GM12878 (cell line): ENCODE data around the gene SBNO2. TPM values are rescaled to one million over a fixed set of nuclear protein-coding genes. Genes with fewer than 3 reads are reported as not detected.

Source experiments
- ASH2L ChIP-seq: fragments of 300-600, 200-600 bp; sonication (generic); IDR thresholded peaks from 2 replicates; pipeline ENCODE4 v1.6.1; 2017; ENCODE audit warnings: low read depth, mild to moderate bottlenecking, borderline replicate concordance
- BCL11A ChIP-seq: IDR thresholded peaks from 2 replicates; pipeline ENCODE4 v1.6.1; 2011; ENCODE audit warnings: low read depth, low read length
- CHD4 ChIP-seq: fragments of 200-600 bp; sonication (generic); IDR thresholded peaks from 2 replicates; pipeline ENCODE4 v1.6.1; 2016; ENCODE audit warnings: mild to moderate bottlenecking
- HCFC1 ChIP-seq: fragments of 150-350 bp; IDR thresholded peaks from 2 replicates; pipeline ENCODE4 v1.6.1; 2014; ENCODE audit warnings: low read length
- JUND ChIP-seq: IDR thresholded peaks from 2 replicates; pipeline ENCODE4 v1.6.1; 2012; ENCODE audit warnings: low read depth, mild to moderate bottlenecking, low read length, improper control_type of control experiment, moderate library complexity
- LARP7 ChIP-seq: fragments of 450-650 bp; IDR thresholded peaks from 2 replicates; pipeline ENCODE4 v1.6.1; 2017; ENCODE audit warnings: mild to moderate bottlenecking
- NBN ChIP-seq: fragments of 450-650 bp; IDR thresholded peaks from 2 replicates; pipeline ENCODE4 v1.6.1; 2016
- NKRF ChIP-seq: fragments of 450-650 bp; conservative IDR thresholded peaks from 2 replicates; pipeline ENCODE4 v1.6.1; 2017; ENCODE audit warnings: mild to moderate bottlenecking, moderate library complexity
- NR2C2 ChIP-seq: IDR thresholded peaks from 2 replicates; pipeline ENCODE4 v1.6.1; 2011; ENCODE audit warnings: borderline replicate concordance, low read depth; ENCODE audit not compliant: control insufficient read depth, insufficient read length
- NR2F1 ChIP-seq: fragments of 450-650 bp; conservative IDR thresholded peaks from 2 replicates; pipeline ENCODE4 v1.6.1; 2017; ENCODE audit warnings: mild to moderate bottlenecking
- NRF1 ChIP-seq: conservative IDR thresholded peaks from 2 replicates; pipeline ENCODE4 v1.6.1; 2011; ENCODE audit warnings: mild to moderate bottlenecking, low read depth, low read length, improper control_type of control experiment
- RB1 ChIP-seq: fragments of 450-650 bp; formaldehyde crosslinking; IDR thresholded peaks from 2 replicates; pipeline ENCODE4 v1.6.1; 2017; ENCODE audit warnings: mild to moderate bottlenecking, borderline replicate concordance
- SIX5 ChIP-seq: IDR thresholded peaks from 2 replicates; pipeline ENCODE4 v1.6.1; 2011; ENCODE audit warnings: mild to moderate bottlenecking, low read depth, low read length, moderate library complexity; ENCODE audit not compliant: severe bottlenecking
- SPI1 ChIP-seq: IDR thresholded peaks from 2 replicates; pipeline ENCODE4 v1.6.1; 2011; ENCODE audit warnings: low read depth, mild to moderate bottlenecking, low read length, moderate library complexity, borderline replicate concordance; ENCODE audit not compliant: insufficient read depth
- TAF1 ChIP-seq: IDR thresholded peaks from 2 replicates; pipeline ENCODE4 v1.6.1; 2011; ENCODE audit warnings: mild to moderate bottlenecking, low read depth, low read length, borderline replicate concordance
- TARDBP ChIP-seq: IDR thresholded peaks from 2 replicates; pipeline ENCODE4 v1.6.1; 2016; ENCODE audit warnings: borderline replicate concordance
- TCF7 ChIP-seq: IDR thresholded peaks from 2 replicates; pipeline ENCODE4 v1.6.1; 2014; ENCODE audit warnings: antibody characterized with exemption, borderline replicate concordance
- ZNF622 ChIP-seq: fragments of 450-650 bp; IDR thresholded peaks from 2 replicates; pipeline ENCODE4 v1.6.1; 2017; ENCODE audit warnings: mild to moderate bottlenecking, inconsistent platforms
- polyA plus RNA-seq, 11 experiments: library from polyadenylated mRNA; depleted of rRNA in 4 of 11; unstranded in 6 of 11; stranded (reverse) in 5 of 11; fragments of >200 nt; fragmentation: Nextera tagmentation in 4 of 11; fragmentation: Illumina TruSeq in 1 of 11; extraction: Ambion mirVana in 4 of 11; extraction: Trizol in 1 of 11; gene quantifications; 1 replicate in 1 of 11; 2 replicates in 10 of 11; pipeline versions ENCODE4 v1.2.1 to v1.2.3, GENCODE V29; 2011 to 2016; ENCODE audit warnings: inconsistent platforms in 2 of 11, missing spikeins in 2 of 11, low read depth in 1 of 11
- total RNA-seq, 4 experiments: library from RNA; depleted of rRNA in 3 of 4; stranded (reverse); fragments of >200 nt in 3 of 4; fragmentation: Illumina TruSeq in 1 of 4; extraction: Trizol in 1 of 4; gene quantifications; 2 replicates each; pipeline versions ENCODE4 v1.2.1 to v1.2.3, GENCODE V29; 2013 to 2021
- TF ChIP-seq, protein P1 (sequence below): fragments of 450-650 bp; IDR thresholded peaks from 2 replicates; pipeline ENCODE4 v1.6.1; 2017; ENCODE audit warnings: mild to moderate bottlenecking, moderate library complexity
- TF ChIP-seq, protein P2 (sequence below): IDR thresholded peaks from 2 replicates; pipeline ENCODE4 v1.6.1; 2011; ENCODE audit warnings: borderline replicate concordance, low read depth, mild to moderate bottlenecking, moderate library complexity, mixed read lengths, low read length; ENCODE audit not compliant: insufficient read depth; ENCODE audit errors: extremely low read length
- TF ChIP-seq, protein P3 (sequence below): fragments of 150-350 bp; IDR thresholded peaks from 2 replicates; pipeline ENCODE4 v1.6.1; 2016; ENCODE audit warnings: low read depth, low read length

Gene SBNO2
- total and polyA plus RNA-seq, 10 of the 15 experiments (the other 5 are each of a cell fraction or from before 2014, with no cell fraction given), result 0.08 to 44.6 (median 5.4) TPM

- TF ChIP-seq, protein P1, sequence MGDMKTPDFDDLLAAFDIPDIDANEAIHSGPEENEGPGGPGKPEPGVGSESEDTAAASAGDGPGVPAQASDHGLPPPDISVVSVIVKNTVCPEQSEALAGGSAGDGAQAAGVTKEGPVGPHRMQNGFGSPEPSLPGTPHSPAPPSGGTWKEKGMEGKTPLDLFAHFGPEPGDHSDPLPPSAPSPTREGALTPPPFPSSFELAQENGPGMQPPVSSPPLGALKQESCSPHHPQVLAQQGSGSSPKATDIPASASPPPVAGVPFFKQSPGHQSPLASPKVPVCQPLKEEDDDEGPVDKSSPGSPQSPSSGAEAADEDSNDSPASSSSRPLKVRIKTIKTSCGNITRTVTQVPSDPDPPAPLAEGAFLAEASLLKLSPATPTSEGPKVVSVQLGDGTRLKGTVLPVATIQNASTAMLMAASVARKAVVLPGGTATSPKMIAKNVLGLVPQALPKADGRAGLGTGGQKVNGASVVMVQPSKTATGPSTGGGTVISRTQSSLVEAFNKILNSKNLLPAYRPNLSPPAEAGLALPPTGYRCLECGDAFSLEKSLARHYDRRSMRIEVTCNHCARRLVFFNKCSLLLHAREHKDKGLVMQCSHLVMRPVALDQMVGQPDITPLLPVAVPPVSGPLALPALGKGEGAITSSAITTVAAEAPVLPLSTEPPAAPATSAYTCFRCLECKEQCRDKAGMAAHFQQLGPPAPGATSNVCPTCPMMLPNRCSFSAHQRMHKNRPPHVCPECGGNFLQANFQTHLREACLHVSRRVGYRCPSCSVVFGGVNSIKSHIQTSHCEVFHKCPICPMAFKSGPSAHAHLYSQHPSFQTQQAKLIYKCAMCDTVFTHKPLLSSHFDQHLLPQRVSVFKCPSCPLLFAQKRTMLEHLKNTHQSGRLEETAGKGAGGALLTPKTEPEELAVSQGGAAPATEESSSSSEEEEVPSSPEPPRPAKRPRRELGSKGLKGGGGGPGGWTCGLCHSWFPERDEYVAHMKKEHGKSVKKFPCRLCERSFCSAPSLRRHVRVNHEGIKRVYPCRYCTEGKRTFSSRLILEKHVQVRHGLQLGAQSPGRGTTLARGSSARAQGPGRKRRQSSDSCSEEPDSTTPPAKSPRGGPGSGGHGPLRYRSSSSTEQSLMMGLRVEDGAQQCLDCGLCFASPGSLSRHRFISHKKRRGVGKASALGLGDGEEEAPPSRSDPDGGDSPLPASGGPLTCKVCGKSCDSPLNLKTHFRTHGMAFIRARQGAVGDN, result no peak
- TF ChIP-seq BCL11A (no peak), HCFC1 (no peak), NKRF (peak; percentile 39), NRF1 (no peak), ZNF622 (no peak), SIX5 (no peak), NBN (no peak), JUND (no peak), NR2C2 (no peak), CHD4 (no peak), TAF1 (0 out of 2 replicates have a peak, but pooled peaks have one; percentile 14), TCF7 (no peak), RB1 (no peak), TARDBP (no peak), SPI1 (no peak), NR2F1 (0 out of 2 replicates have a peak, but pooled peaks have one; percentile 15), LARP7 (no peak), ASH2L (0 out of 2 replicates have a peak, but pooled peaks have one; percentile 21)
- TF ChIP-seq, protein P2, sequence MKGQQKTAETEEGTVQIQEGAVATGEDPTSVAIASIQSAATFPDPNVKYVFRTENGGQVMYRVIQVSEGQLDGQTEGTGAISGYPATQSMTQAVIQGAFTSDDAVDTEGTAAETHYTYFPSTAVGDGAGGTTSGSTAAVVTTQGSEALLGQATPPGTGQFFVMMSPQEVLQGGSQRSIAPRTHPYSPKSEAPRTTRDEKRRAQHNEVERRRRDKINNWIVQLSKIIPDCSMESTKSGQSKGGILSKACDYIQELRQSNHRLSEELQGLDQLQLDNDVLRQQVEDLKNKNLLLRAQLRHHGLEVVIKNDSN, result no peak
- TF ChIP-seq, protein P3, sequence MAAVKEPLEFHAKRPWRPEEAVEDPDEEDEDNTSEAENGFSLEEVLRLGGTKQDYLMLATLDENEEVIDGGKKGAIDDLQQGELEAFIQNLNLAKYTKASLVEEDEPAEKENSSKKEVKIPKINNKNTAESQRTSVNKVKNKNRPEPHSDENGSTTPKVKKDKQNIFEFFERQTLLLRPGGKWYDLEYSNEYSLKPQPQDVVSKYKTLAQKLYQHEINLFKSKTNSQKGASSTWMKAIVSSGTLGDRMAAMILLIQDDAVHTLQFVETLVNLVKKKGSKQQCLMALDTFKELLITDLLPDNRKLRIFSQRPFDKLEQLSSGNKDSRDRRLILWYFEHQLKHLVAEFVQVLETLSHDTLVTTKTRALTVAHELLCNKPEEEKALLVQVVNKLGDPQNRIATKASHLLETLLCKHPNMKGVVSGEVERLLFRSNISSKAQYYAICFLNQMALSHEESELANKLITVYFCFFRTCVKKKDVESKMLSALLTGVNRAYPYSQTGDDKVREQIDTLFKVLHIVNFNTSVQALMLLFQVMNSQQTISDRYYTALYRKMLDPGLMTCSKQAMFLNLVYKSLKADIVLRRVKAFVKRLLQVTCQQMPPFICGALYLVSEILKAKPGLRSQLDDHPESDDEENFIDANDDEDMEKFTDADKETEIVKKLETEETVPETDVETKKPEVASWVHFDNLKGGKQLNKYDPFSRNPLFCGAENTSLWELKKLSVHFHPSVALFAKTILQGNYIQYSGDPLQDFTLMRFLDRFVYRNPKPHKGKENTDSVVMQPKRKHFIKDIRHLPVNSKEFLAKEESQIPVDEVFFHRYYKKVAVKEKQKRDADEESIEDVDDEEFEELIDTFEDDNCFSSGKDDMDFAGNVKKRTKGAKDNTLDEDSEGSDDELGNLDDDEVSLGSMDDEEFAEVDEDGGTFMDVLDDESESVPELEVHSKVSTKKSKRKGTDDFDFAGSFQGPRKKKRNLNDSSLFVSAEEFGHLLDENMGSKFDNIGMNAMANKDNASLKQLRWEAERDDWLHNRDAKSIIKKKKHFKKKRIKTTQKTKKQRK, result no peak
Measured at GRCh38 chr19:1067341-1067957, 106.6 kb downstream of the SBNO2 start (continued).
